HG02798 (cell line): ENCODE data around the gene ZDHHC20.

Source experiments
- ATAC-seq: cut with Tn5 transposase; IDR thresholded peaks from one replicate; pipeline ENCODE4 v1.9.1; 2021; ENCODE audit warnings: mild to moderate bottlenecking; ENCODE audit not compliant: unreplicated experiment, poor library complexity

ZDHHC20 gene

GRCh38 chr13:21330126-21330861 is 128.8 kb downstream of the ZDHHC20 start:
- peak; percentile 83 for ATAC-seq

DNA sequence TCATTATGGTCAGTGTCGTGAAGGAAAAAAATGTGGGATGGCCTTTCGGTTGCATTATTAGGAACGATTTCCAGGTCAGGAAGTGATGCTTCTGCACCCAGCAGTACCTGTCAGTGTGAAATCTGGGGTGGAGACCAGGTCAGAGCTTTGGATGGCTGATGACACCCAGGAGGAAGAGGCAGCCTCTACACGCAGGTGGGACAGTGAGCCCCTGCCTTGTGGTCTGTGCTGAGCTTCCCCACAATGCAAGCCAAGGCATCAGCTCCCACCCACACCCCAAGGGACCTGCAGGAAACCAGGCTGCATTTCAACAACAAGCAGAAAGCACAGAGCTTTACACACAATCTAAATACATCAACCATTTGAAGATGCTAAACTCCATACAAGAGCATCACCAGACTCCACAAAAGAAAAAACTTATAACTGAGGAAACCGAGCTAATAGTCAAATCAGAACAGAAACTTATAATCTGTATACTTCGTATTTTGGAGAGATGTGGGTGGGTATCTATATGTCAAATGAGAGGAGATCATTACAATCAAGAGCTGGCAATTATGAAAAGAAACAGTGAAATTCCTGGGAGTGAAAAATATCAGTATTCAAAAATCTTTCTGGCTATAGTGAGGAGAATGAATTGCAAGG is 130.1 kb downstream of the ZDHHC20 start:
- ATAC-seq = peak; percentile 32

- no peak for ATAC-seq
Observed at GRCh38 chr13:21328201-21328600, 130.9 kb downstream of the ZDHHC20 start.

GRCh38 chr13:21326155-21327031 is 132.7 kb downstream of the ZDHHC20 start:
- ATAC-seq = no peak

DNA sequence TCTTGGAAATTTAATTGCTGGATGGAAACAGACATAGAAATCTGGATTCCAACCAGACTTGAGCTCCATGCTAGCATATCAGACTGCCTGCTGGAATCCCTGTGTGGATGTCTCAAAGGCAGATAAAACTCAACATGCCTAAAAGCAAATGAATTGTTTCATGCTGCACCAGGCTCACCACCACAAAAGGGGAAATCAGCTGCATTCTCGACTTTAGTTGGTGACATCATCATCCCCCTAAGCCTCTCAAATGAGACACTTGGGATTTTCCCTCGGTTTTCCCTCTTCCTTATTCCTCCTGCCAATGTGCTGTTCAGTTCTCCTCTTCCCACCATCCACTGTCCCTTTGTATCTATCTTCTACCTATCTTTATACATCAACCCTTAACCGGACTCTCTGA is 134.3 kb downstream of the ZDHHC20 start:
- no peak for ATAC-seq

DNA sequence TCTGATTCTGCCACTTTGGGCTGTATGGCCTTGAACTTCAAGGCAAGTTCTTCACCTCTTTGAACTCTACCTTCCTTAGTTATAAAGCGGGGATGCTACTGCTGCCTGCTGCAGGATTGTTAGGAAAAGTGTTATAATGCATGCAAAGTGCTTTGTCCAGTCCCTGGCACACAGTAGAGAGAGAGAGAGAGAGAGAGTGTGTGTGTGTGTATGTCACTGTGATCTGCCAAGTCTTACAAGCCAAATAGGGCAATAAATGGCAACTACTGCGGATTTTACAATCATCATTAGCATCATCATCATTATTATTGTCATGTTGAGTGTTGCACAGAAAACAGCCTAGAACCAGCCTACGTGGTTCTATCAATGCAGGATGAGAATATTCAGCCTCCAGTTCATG is 136.1 kb downstream of the ZDHHC20 start:
- ATAC-seq = no peak
